ENCODE results near the gene SLC7A10.

SLC7A10 gene

GRCh38 chr19:33248104-33248503, 22.5 kb upstream of the SLC7A10 start:
- TF ChIP-seq CTCF (IDR thresholded peaks at IDR 0.05), result no peak

GRCh38 chr19:33247441-33247819, 21.8 kb upstream of the SLC7A10 start:
- TF ChIP-seq CTCF (IDR thresholded peaks at IDR 0.05), result no peak

- no peak for TF ChIP-seq CTCF (IDR thresholded peaks at IDR 0.05)
Observed at GRCh38 chr19:33246709-33247440, 21.2 kb upstream of the SLC7A10 start.

GRCh38 chr19:33245948-33246708, 20.5 kb upstream of the SLC7A10 start:
- peak; percentile 61 for TF ChIP-seq CTCF (IDR thresholded peaks at IDR 0.05)

- no peak for TF ChIP-seq CTCF (IDR thresholded peaks at IDR 0.05)
Observed at GRCh38 chr19:33242911-33243310, 17.3 kb upstream of the SLC7A10 start.

- TF ChIP-seq CTCF (IDR thresholded peaks at IDR 0.05), result no peak
Observed at GRCh38 chr19:33242131-33242530, 16.5 kb upstream of the SLC7A10 start.

- TF ChIP-seq CTCF (IDR thresholded peaks at IDR 0.05), result peak; percentile 91
Observed at GRCh38 chr19:33241530-33242101, 16.0 kb upstream of the SLC7A10 start.
